ENCODE data around the gene CBLC.

GRCh38 chr19:44788971-44789370, 11.3 kb downstream of the CBLC start:
- TF ChIP-seq EZH2 (IDR thresholded peaks at IDR 0.05; ENCODE audit: borderline replicate concordance, insufficient read depth, low read depth, low read length, poor library complexity, severe bottlenecking): no peak
- TF ChIP-seq CTCF (IDR thresholded peaks at IDR 0.05): no peak

Data from B cell (primary cell).